ENCODE data around the gene MPG. TPM values are rescaled to one million over a fixed set of nuclear protein-coding genes. Genes with fewer than 3 reads are reported as not detected.

The MPG gene
- total and polyA plus RNA-seq, 10 of the 15 experiments (the other 5 are each of a cell fraction or from before 2014, with no cell fraction given) = 0.32 to 193 (median 55.7) TPM

- TF ChIP-seq ELK1 (IDR thresholded peaks at IDR 0.05; ENCODE audit: low read depth, low read length) (0 out of 2 replicates have a peak, but pooled peaks have one; percentile 32), KDM1A (IDR thresholded peaks at IDR 0.05; ENCODE audit: borderline replicate concordance) (no peak), JUNB (IDR thresholded peaks at IDR 0.05) (no peak), SUZ12 (IDR thresholded peaks at IDR 0.05; ENCODE audit: unreplicated experiment) (no peak), IRF4 (IDR thresholded peaks at IDR 0.05; ENCODE audit: low read depth, low read length) (0 out of 2 replicates have a peak, but pooled peaks have one; percentile 58), BACH1 (IDR thresholded peaks at IDR 0.05; ENCODE audit: borderline replicate concordance) (0 out of 2 replicates have a peak, but pooled peaks have one; percentile 28), STAT1 (conservative IDR thresholded peaks at IDR 0.05) (0 out of 2 replicates have a peak, but pooled peaks have one; percentile 64), IKZF1 (conservative IDR thresholded peaks at IDR 0.05) (peak; percentile 33; the same call in 1 of the 2 replicates), JUND (IDR thresholded peaks at IDR 0.05; ENCODE audit: low read depth, low read length) (no peak), YY1 (IDR thresholded peaks at IDR 0.05; ENCODE audit: low read depth, low read length) (peak; percentile 78), PAX5 (IDR thresholded peaks at IDR 0.05; ENCODE audit: borderline replicate concordance, low read depth, low read length) (peak; percentile 70; the same call in 1 of the 2 replicates), NKRF (conservative IDR thresholded peaks at IDR 0.05) (no peak), GABPA (IDR thresholded peaks at IDR 0.05; ENCODE audit: low read depth) (no peak), SREBF2 (IDR thresholded peaks at IDR 0.05; ENCODE audit: low read length) (no peak), CUX1 (IDR thresholded peaks at IDR 0.05; ENCODE audit: insufficient replicate concordance, low read depth, low read length) (no peak), BRCA1 (IDR thresholded peaks at IDR 0.05; ENCODE audit: low read depth, low read length) (no peak), HSF1 (IDR thresholded peaks at IDR 0.05; ENCODE audit: low read depth, low read length) (no peak), RB1 (IDR thresholded peaks at IDR 0.05; ENCODE audit: borderline replicate concordance) (peak; percentile 85; the same call in 1 of the 2 replicates)
These were observed 12.3 kb upstream of the MPG start (continued) for GRCh38 chr16:65745-66144.

Measured in GM12878 (cell line).